Measurements from ENCODE around the gene ATOH8.
A peak's percentile ranks its signal among the peaks of the same experiment; 100 is the strongest.

Gene ATOH8

DNA sequence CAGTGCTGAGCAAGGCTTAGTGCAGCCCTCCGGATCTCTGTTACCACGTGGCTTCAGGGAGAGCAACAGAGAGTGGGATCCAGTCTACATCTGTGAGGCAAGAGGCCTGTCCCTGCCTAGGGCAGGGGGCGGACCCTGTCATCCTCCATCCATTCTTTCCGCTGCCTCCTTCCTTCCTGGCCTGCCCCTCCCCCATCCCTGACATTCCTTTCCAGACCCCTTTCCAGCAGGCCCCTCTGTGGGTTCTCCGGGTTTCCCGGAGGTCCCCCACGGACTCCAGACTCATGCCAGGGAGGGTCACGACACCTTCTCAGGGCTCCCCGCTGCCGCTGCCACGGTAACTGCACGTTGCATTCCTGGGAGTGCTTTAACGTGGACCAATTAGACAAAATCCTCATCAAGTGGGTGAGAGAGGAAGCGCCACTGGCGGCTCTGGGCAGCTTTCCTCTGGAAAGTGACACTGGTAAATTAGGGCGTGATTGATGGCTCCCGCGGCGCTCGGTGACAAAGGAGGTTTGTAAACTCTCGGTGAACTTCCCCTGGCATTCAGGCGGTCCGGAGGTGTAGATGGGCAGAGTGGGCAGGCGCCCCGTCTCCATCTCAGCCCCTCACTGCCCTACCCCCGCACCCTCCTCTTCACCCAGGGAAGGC, 11.4 kb downstream of the ATOH8 start:
- no peak for TF ChIP-seq CTCF (IDR thresholded peaks at IDR 0.05; ENCODE audit: low read depth, low read length)
- Histone ChIP-seq H3K4me3 (ENCODE audit: low read depth, low read length) (no peak overlapping the region), H3K27me3 (ENCODE audit: insufficient read depth, low read depth, severe bottlenecking) (no peaks in the 10 kb centered on the region), H3K9me3 (ENCODE audit: severe bottlenecking) (no peaks in the 10 kb centered on the region), H3K36me3 (no peaks in the 10 kb centered on the region; the same call in 1 of the 2 replicates), H3K27ac (no peak overlapping the region)
- no peak for DNase-seq

DNA sequence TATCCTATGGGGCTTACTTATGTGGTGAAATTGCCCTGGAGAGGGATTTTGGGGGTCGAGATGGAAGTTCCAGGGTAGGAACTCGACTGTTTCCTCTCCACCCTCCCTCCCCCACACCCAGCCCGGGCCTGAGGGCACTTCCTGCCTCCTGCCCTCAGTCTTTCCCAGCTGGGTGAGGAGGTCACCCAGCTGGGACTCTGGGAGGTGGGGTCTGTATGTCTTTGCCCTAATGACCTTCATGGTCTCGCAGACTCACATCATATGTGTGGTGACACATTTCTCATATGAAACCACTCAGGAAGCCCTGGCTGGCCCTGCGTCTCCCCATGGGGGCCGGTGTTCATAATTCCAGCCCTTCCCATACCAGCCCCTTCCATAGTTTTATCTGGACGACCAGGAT, 12.4 kb downstream of the ATOH8 start:
- Histone ChIP-seq H3K27ac (no peak overlapping the region), H3K4me3 (ENCODE audit: low read depth, low read length) (no peak overlapping the region), H3K36me3 (no peaks in the 10 kb centered on the region; the same call in 1 of the 2 replicates), H3K27me3 (ENCODE audit: insufficient read depth, low read depth, severe bottlenecking) (no peaks in the 10 kb centered on the region), H3K9me3 (ENCODE audit: severe bottlenecking) (no peaks in the 10 kb centered on the region)
- no peak for TF ChIP-seq CTCF (IDR thresholded peaks at IDR 0.05; ENCODE audit: low read depth, low read length)
- no peak for DNase-seq

GRCh38 chr2:85767803-85768665, 14.2 kb downstream of the ATOH8 start:
- no peak for DNase-seq
- no peak overlapping the region for H3K27ac ChIP-seq
- no peak for TF ChIP-seq CTCF (IDR thresholded peaks at IDR 0.05; ENCODE audit: low read depth, low read length)
- peaks cover 3% of the 10 kb centered on the region for H3K36me3 ChIP-seq
- no peaks in the 10 kb centered on the region for H3K9me3 ChIP-seq (ENCODE audit: severe bottlenecking)
- H3K27me3 ChIP-seq (ENCODE audit: insufficient read depth, low read depth, severe bottlenecking): no peaks in the 10 kb centered on the region
- no peak overlapping the region for H3K4me3 ChIP-seq (ENCODE audit: low read depth, low read length)

DNA sequence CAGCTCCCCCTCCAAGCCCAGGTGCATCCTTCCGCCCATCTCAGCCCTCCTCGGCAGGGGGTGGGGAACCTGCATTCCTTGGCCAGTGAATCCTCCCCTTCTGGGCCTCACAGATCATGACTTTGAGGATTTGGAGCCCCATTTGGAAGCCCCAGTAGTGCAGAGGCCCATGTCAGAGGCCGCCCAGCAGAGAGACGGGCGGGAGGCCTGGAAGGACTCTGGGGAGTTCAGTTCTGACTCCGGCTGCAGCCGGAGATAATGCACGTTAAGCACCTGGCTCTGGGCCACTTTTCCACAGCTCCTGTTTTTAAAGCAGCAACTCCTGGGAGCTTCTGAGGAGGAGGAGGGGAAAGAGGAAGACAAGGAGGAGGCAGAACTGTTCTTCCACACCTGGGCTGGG, 14.9 kb downstream of the ATOH8 start:
- Histone ChIP-seq H3K27ac (peak overlapping the region; percentile 29), H3K9me3 (ENCODE audit: severe bottlenecking) (no peaks in the 10 kb centered on the region)
- DNase-seq: no peak

DNA sequence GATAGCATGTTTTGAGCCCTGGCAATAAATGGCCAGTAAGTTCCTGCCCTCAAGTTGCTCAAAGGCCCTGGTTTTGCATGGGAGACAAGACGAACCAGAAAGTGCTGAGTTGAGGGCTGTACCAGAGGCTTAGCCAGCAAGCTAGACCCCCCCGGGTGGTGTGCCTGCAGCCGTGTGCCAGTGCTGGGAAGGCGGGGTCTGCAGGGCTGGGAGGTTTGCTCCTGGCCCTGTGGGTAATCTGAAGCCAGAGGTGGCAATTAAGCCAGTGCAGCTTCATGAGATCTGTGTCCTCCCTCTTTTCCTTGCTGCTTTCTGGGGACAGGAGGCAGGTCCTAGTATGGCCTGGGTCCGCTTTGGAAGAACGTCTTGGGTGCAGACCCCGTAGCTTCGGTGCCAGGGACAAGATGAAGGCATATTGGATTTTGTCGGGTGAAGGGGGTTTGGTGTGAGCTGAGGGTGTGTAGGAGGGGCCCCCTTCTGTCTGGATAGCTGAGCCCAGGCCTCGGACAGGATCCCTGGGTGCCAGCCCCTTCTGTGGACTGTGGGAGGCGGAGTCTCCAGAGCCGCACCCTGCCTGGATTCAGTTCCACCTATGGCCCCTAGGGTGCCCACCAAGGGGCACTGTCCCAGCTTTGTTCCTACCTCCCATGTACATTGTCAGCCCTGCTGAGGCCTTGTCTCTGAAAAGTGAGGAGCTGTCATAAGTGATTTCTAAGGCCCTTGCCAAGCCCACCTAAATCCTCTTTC, 15.6 kb downstream of the ATOH8 start:
- peak; percentile 77 for TF ChIP-seq CTCF (IDR thresholded peaks at IDR 0.05; ENCODE audit: low read depth, low read length)
- DNase-seq: peak; percentile 76
- Histone ChIP-seq H3K4me3 (ENCODE audit: low read depth, low read length) (no peak overlapping the region), H3K36me3 (peaks cover 3% of the 10 kb centered on the region), H3K9me3 (ENCODE audit: severe bottlenecking) (no peaks in the 10 kb centered on the region), H3K27ac (peak overlapping the region; percentile 37; the same call in 1 of the 2 replicates), H3K27me3 (ENCODE audit: insufficient read depth, low read depth, severe bottlenecking) (no peaks in the 10 kb centered on the region)

More for the DNA sequence above, 14.9 kb downstream of the ATOH8 start:
- peaks cover 3% of the 10 kb centered on the region for H3K36me3 ChIP-seq
- H3K4me3 ChIP-seq (ENCODE audit: low read depth, low read length): no peak overlapping the region
- no peak for TF ChIP-seq CTCF (IDR thresholded peaks at IDR 0.05; ENCODE audit: low read depth, low read length)
- H3K27me3 ChIP-seq (ENCODE audit: insufficient read depth, low read depth, severe bottlenecking): no peaks in the 10 kb centered on the region

All from WERI-Rb-1 (cell line).